GM12864 (cell line): Measurements from ENCODE around the gene AIFM2.

Experiments used
- DNase-seq: peaks from one replicate; pipeline ENCODE4 v3.0.0-alpha.2; 2011; ENCODE audit warnings: low read depth
- H3K4me3 ChIP-seq: 2 replicates; pipeline ENCODE4 v1.5.1; 2011; ENCODE audit warnings: mild to moderate bottlenecking, low read depth, low read length, control low read depth
- CTCF ChIP-seq: IDR thresholded peaks from 2 replicates; pipeline ENCODE4 v1.5.1; 2011; ENCODE audit warnings: low read depth, mild to moderate bottlenecking, moderate library complexity, low read length, control low read depth, inconsistent platforms; ENCODE audit errors: missing control alignments

Gene AIFM2

GRCh38 chr10:70146489-70147258 lies 14.0 kb upstream of the AIFM2 start, which contains the start of gene TYSND1:
TSS of gene TYSND1 (minus strand) at chr10:70146700. CDS start at chr10:70146586, 114 bp downstream.
- TF ChIP-seq CTCF: peak; percentile 92
- DNase-seq: peak; percentile 94
- peak within 1 kb of the TSS; percentile 85 for H3K4me3 ChIP-seq

- peak overlapping the region; percentile 85 for H3K4me3 ChIP-seq
- TF ChIP-seq CTCF: peak; percentile 53
- no peak for DNase-seq
These were observed 13.3 kb upstream of the AIFM2 start for GRCh38 chr10:70145666-70146488.

GRCh38 chr10:70145166-70145665 lies 12.6 kb upstream of the AIFM2 start:
- peak overlapping the region; percentile 85 for H3K4me3 ChIP-seq
- no peak for DNase-seq
- TF ChIP-seq CTCF: no peak

- no peak for TF ChIP-seq CTCF
- no peak for DNase-seq
- H3K4me3 ChIP-seq: peak overlapping the region; percentile 85
These were observed 11.9 kb upstream of the AIFM2 start for GRCh38 chr10:70144372-70145110.

- H3K4me3 ChIP-seq: no peak overlapping the region
- no peak for TF ChIP-seq CTCF
- no peak for DNase-seq
These were observed 9.9 kb upstream of the AIFM2 start for GRCh38 chr10:70142555-70142954.

- TF ChIP-seq CTCF: no peak
- H3K4me3 ChIP-seq: no peak overlapping the region
- no peak for DNase-seq
These were observed 7.7 kb upstream of the AIFM2 start for GRCh38 chr10:70140297-70140696.
